Panc1 (cell line): ENCODE results near the gene PCGF1. TPM values are rescaled to one million over a fixed set of nuclear protein-coding genes. Genes with fewer than 3 reads are reported as not detected.

Experiments
- ATAC-seq: fragments of 200-7000 bp; cut with Tn5 transposase; 2 replicates; pipeline ENCODE4 v1.9.1; 2020; ENCODE audit warnings: mild to moderate bottlenecking, moderate library complexity
- BruUV-seq: library from RNA; stranded (reverse); fragments of 400-500 nt; replicated peaks from 2 replicates; lab custom pipeline; 2021; lab: Mats Ljungman, UMichigan
- CTCF ChIA-PET: fragments of 300-600 bp; sonication (Branson Sonifier 250); formaldehyde crosslinking; loops from one replicate; lab custom pipeline; 2022; ENCODE audit warnings: antibody characterized with exemption; lab: Charles Lee
- POLR2A ChIA-PET: fragments of 300-600 bp; sonication (Branson Sonifier 250); formaldehyde crosslinking; loops from one replicate; lab custom pipeline; 2022; ENCODE audit warnings: antibody characterized with exemption; lab: Charles Lee
- DNase-seq: peaks from one replicate; pipeline ENCODE4 v3.0.0-alpha.2; 2010; ENCODE audit warnings: low read depth, low spot score
- H3K27ac ChIP-seq: 2 replicates; pipeline ENCODE4 v1.5.1; 2011; ENCODE audit warnings: mild to moderate bottlenecking, low read length, inconsistent platforms
- H3K27me3 ChIP-seq: fragments of 200-500 bp; sonication (Bioruptor generic); 2 replicates; pipeline ENCODE4 v1.6.0; 2014; ENCODE audit warnings: low read length, inconsistent platforms; ENCODE audit not compliant: control insufficient read depth, insufficient read depth
- H3K36me3 ChIP-seq: fragments of 200-500 bp; sonication (Bioruptor generic); 2 replicates; pipeline ENCODE4 v1.5.1; 2014; ENCODE audit warnings: inconsistent platforms, mild to moderate bottlenecking, low read length, moderate library complexity; ENCODE audit not compliant: control insufficient read depth, insufficient read depth
- H3K4me1 ChIP-seq: 2 replicates; pipeline ENCODE4 v1.5.1; 2011; ENCODE audit warnings: inconsistent platforms, mild to moderate bottlenecking, low read length, moderate library complexity; ENCODE audit not compliant: control insufficient read depth, insufficient read depth
- H3K4me3 ChIP-seq, 2 experiments: 2 replicates each; pipeline ENCODE4 v1.5.1; 2011 to 2012; ENCODE audit warnings: low read depth in 2 of 2, low read length in 2 of 2, mild to moderate bottlenecking in 2 of 2, inconsistent platforms in 1 of 2, moderate library complexity in 1 of 2
- H3K9me3 ChIP-seq: fragments of 200-500 bp; sonication (Bioruptor generic); 2 replicates; pipeline ENCODE4 v1.5.1; 2014; ENCODE audit warnings: low read depth, mild to moderate bottlenecking, inconsistent platforms, low read length, moderate library complexity; ENCODE audit not compliant: control insufficient read depth, insufficient read depth
- POLR2AphosphoS5 ChIP-seq: IDR thresholded peaks from 2 replicates; pipeline ENCODE4 v1.6.1; 2012; ENCODE audit warnings: mild to moderate bottlenecking, low read depth, low read length, moderate library complexity
- SIN3A ChIP-seq: IDR thresholded peaks from 2 replicates; pipeline ENCODE4 v1.6.1; 2012; ENCODE audit warnings: low read depth, mild to moderate bottlenecking, low read length, moderate library complexity, borderline replicate concordance; ENCODE audit not compliant: insufficient read depth
- TCF7L2 ChIP-seq: IDR thresholded peaks from 2 replicates; pipeline ENCODE4 v1.6.1; 2011; ENCODE audit warnings: mild to moderate bottlenecking, low read depth, low read length, inconsistent platforms
- in situ Hi-C: cut with HindIII; loops from 2 replicates; pipeline ENCODE4 v1.10.0; 2016; ENCODE audit warnings: low sequenced_read_pairs, low pct_unique_long_range_greater_than_20kb
- intact Hi-C: fragments of 100-400 bp; cut with micrococcal nuclease; formaldehyde crosslinking; loops from one replicate; pipeline ENCODE4 v1.10.0; 2022; ENCODE audit not compliant: unreplicated experiment
- total RNA-seq: library from RNA; stranded (reverse); gene quantifications from one replicate; pipeline ENCODE4 v1.2.1, GENCODE V29; 2021; ENCODE audit not compliant: unreplicated experiment
- TF ChIP-seq, protein P1 (sequence below), 2 experiments: IDR thresholded peaks; 2 replicates each; pipeline ENCODE4 v1.6.1; 2011 to 2012; ENCODE audit warnings: low read depth in 2 of 2, control low read depth in 1 of 2, low read length in 1 of 2, mild to moderate bottlenecking in 1 of 2, moderate library complexity in 1 of 2; ENCODE audit not compliant: insufficient read depth in 1 of 2
- TF ChIP-seq, protein P2 (sequence below): fragments of 450-650 bp; IDR thresholded peaks from 2 replicates; pipeline ENCODE4 v1.5.1; 2017; ENCODE audit warnings: mild to moderate bottlenecking

The PCGF1 gene
- total RNA-seq, 1 experiment from 2014 or later: 36.8 TPM

DNA sequence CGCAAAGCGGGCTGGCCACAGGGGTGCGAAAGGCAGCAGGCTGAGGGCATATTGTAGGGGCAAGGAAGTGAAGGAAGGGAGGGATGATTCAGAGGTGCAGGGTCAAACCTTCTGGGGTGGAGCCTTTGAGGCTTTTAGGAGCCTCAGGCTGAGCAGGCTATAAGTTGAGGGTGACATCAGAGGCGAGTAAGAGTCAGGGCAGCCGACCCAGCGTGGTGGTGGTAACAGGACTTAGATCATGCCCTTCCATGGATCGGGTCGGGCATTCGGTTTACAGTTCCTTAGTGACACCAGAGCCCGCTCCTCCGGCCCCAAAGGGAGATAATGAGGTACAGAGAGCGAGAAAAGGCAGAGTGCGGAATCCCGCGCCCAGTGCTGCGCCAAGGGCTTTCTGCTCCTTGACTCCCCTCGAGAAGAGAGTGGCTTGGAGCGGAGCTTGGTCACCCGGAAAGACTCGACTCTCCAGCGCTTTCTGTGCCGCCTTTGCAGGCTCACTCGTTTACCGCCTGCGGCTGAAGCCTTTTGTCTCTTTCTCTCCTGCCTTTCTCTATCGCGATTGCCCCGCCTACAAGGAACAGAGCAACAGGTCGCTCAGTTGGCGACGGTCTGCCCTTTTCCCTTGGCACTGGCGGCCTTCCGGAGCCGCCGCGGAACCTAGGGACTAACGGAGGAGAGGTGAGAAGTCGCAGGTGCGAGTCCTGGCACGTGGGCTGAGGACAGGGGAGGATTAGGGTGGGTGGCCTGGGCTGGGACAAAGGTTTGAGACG lies 8.8 kb downstream of the PCGF1 start:
- in situ Hi-C loops (no loop called here), intact Hi-C loops (no loop called here)
- Histone ChIP-seq H3K27ac (peak overlapping the region; percentile 81), H3K9me3 (no peaks in the 10 kb centered on the region), H3K36me3 (no peaks in the 10 kb centered on the region), H3K4me3 (peak overlapping the region; percentile 43 to 65), H3K27me3 (no peaks in the 10 kb centered on the region), H3K4me1 (peaks cover 34% of the 10 kb centered on the region)
- CTCF ChIA-PET: no interaction called here
- BruUV-seq: no TSS peak
- POLR2A ChIA-PET: no interaction called here
- DNase-seq (no peak), ATAC-seq (peak; percentile 17)
- TF ChIP-seq SIN3A (no peak; the same call in 1 of the 2 replicates), POLR2AphosphoS5 (no peak; the same call in none of the 2 replicates), TCF7L2 (no peak)
- TF ChIP-seq, protein P1, sequence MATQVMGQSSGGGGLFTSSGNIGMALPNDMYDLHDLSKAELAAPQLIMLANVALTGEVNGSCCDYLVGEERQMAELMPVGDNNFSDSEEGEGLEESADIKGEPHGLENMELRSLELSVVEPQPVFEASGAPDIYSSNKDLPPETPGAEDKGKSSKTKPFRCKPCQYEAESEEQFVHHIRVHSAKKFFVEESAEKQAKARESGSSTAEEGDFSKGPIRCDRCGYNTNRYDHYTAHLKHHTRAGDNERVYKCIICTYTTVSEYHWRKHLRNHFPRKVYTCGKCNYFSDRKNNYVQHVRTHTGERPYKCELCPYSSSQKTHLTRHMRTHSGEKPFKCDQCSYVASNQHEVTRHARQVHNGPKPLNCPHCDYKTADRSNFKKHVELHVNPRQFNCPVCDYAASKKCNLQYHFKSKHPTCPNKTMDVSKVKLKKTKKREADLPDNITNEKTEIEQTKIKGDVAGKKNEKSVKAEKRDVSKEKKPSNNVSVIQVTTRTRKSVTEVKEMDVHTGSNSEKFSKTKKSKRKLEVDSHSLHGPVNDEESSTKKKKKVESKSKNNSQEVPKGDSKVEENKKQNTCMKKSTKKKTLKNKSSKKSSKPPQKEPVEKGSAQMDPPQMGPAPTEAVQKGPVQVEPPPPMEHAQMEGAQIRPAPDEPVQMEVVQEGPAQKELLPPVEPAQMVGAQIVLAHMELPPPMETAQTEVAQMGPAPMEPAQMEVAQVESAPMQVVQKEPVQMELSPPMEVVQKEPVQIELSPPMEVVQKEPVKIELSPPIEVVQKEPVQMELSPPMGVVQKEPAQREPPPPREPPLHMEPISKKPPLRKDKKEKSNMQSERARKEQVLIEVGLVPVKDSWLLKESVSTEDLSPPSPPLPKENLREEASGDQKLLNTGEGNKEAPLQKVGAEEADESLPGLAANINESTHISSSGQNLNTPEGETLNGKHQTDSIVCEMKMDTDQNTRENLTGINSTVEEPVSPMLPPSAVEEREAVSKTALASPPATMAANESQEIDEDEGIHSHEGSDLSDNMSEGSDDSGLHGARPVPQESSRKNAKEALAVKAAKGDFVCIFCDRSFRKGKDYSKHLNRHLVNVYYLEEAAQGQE (IDR thresholded peaks at IDR 0.05; ENCODE audit: insufficient read depth in 1 of 2, low read depth in 2 of 2, low read length in 1 of 2): no peak
- TF ChIP-seq, protein P2, sequence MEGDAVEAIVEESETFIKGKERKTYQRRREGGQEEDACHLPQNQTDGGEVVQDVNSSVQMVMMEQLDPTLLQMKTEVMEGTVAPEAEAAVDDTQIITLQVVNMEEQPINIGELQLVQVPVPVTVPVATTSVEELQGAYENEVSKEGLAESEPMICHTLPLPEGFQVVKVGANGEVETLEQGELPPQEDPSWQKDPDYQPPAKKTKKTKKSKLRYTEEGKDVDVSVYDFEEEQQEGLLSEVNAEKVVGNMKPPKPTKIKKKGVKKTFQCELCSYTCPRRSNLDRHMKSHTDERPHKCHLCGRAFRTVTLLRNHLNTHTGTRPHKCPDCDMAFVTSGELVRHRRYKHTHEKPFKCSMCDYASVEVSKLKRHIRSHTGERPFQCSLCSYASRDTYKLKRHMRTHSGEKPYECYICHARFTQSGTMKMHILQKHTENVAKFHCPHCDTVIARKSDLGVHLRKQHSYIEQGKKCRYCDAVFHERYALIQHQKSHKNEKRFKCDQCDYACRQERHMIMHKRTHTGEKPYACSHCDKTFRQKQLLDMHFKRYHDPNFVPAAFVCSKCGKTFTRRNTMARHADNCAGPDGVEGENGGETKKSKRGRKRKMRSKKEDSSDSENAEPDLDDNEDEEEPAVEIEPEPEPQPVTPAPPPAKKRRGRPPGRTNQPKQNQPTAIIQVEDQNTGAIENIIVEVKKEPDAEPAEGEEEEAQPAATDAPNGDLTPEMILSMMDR: no peak

DNA sequence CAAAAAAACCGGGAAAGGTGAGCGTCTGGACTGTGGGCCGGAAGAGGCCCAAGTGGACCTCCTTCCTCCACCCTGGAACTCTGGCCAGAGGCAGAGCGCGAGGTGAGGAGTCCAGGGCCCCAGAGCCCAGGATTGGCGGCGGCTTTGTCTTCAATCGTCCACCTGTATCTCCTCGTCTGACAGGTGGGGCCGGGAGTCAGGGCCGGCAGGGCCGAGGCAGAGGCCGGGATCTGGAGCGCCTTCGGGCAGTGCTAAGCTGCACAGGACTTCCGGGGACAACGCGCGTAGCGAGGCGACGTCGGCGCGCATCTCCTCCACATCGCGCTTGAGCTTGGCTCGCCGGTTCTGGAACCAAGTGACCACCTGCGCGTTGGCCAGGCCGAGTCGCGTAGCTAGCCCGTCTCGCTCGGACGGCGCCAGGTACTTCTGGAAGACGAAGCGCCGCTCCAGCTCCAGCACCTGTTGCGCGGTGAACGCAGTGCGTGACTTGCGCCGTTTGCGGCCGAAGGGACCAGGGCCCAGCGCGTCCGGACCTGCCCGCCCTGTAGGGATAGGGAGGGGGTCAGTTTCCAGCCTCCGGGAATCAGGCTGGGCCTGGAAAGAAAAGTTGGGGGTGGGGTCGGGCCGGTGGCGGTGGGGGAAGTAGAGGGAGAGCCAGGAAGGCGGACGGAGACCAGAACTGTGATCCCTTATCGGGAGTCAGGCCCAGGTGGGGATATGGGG lies 9.6 kb downstream of the PCGF1 start:
- ChIA-PET CTCF (no interaction called here), POLR2A (no interaction called here)
- H3K36me3 ChIP-seq: no peaks in the 10 kb centered on the region
- no TSS peak for BruUV-seq
- no peaks in the 10 kb centered on the region for H3K9me3 ChIP-seq
- DNase-seq: no peak
- peaks cover 34% of the 10 kb centered on the region for H3K4me1 ChIP-seq
- intact Hi-C loops (no loop called here), in situ Hi-C loops (no loop called here)
- ATAC-seq: no peak
- no peak overlapping the region for H3K4me3 ChIP-seq
- TF ChIP-seq, protein P1 (IDR thresholded peaks at IDR 0.05; ENCODE audit: insufficient read depth in 1 of 2, low read depth in 2 of 2, low read length in 1 of 2): no peak
- TF ChIP-seq SIN3A (no peak), POLR2AphosphoS5 (no peak), TCF7L2 (no peak)
- TF ChIP-seq, protein P2: no peak
- no peaks in the 10 kb centered on the region for H3K27me3 ChIP-seq
- H3K27ac ChIP-seq: no peak overlapping the region
